Measurements from ENCODE around the gene PSMB10.
A peak's percentile ranks its signal among the peaks of the same experiment; 100 is the strongest.

PSMB10 gene

GRCh38 chr16:67892375-67892774 lies 44.3 kb downstream of the PSMB10 start:
- no peak for DNase-seq (ENCODE audit: low spot score)

- DNase-seq (ENCODE audit: low spot score) = no peak
Measured at GRCh38 chr16:67888331-67888730, 48.3 kb downstream of the PSMB10 start.

GRCh38 chr16:67886387-67886786 lies 50.3 kb downstream of the PSMB10 start:
- DNase-seq (ENCODE audit: low spot score) = no peak

GRCh38 chr16:67885976-67886375 lies 50.7 kb downstream of the PSMB10 start:
- no peak for DNase-seq (ENCODE audit: low spot score)

- no peak for DNase-seq (ENCODE audit: low spot score)
Measured at GRCh38 chr16:67885545-67885944, 51.1 kb downstream of the PSMB10 start.

- peak; percentile 98 for DNase-seq (ENCODE audit: low spot score)
Measured at GRCh38 chr16:67884684-67885083, 52.0 kb downstream of the PSMB10 start, which contains the start of gene NRN1L. Gene NRN1L, plus strand, starts transcription at chr16:67884885. Its CDS starts 19 bp downstream, at chr16:67884904.

Measured in AG20443 (cell line).